Superior temporal gyrus (tissue), 1 donor: ENCODE results near the gene GHRL.
"Not testable (repeated sequence)": the region's sequence is repeated elsewhere in the genome, so short reads cannot be mapped to it uniquely, and the experiment has no call there.

Experiments
- DNase-seq: peaks from one replicate; pipeline ENCODE4 v3.0.0-alpha.2; 2016; ENCODE audit errors: extremely low spot score

GHRL gene

GRCh38 chr3:10273702-10274305 lies 18.9 kb downstream of the GHRL start:
- peak; percentile 13 for DNase-seq

DNA sequence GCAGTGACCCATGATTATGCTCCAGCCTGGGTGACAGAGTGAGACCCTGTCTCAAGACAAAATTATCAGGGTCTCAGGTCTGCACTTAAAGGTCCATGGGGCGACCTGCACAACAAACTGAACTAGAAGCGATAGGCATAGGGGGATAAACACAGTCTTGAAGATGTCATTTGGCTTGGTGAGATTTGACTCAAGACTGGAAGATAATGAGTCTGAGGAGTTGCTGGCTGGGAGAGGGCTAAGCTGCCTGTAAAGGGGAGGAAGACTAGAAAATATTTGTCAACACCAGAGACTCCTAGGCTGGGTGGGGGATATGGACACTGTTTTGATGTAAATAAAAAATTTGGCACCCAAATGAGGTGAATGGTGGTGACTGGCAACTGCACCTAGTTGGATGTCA lies 19.8 kb downstream of the GHRL start:
- DNase-seq, result no peak

DNA sequence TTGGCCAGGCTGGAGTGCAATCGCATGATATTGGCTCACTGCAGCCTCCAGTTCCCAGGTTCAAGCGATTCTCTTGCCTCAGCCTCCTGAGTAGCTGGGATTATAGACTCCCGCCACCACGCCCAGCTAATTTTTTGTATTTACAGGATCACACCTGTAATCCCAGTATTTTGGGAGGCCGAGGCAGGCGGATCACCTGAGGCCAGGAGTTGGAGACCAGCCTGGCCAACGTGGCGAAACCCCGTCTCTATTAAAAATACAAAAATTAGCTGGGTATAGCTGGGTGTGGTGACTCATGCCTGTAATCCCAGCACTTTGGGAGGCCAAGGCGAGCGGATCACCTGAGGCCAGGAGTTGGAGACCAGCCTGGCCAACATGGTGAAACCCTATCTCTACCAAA lies 20.3 kb downstream of the GHRL start:
- not testable (repeated sequence) for DNase-seq

- DNase-seq, result no peak
Measured at GRCh38 chr3:10269443-10269842, 23.3 kb downstream of the GHRL start.

GRCh38 chr3:10268930-10269329 lies 23.8 kb downstream of the GHRL start:
- DNase-seq, result no peak

DNA sequence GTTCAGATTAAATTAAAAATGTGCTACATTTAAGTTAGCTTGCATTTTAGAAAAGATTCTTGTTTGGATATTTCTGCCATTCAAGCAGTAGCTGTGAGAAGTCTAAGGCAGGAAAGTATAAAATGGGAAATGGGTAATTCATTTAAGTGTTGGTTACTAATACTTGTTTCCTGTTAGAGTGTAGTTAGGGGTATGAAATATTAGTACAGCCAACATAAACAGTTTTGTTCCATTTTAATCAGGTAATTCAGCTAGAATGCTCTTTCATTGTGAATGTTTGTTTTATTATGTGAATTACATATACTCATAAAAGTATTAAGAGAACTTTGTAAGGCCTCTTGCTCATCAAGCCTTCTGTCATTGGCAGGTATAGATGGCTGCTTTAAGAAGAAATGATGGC lies 24.6 kb downstream of the GHRL start:
- no peak for DNase-seq

DNA sequence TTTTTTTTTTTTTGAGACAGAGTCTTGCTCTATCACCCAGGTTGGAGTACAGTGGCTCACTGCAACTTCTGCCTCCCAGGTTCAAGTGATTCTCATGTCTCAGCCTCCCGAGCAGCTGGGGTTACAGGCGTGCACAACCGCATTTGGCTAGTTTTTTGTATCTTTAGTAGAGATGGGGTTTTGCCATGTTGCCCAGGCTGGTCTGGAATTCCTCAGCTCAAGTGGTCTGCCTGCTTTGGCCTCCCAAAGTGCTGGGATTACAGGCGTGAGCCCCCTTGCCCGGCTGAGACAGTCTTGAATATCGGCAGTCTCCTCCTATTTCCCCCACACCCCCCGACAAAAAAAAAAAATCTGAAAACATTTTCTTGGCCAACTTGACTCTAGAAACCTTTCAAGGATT lies 25.8 kb downstream of the GHRL start:
- DNase-seq, result not testable (repeated sequence)

DNA sequence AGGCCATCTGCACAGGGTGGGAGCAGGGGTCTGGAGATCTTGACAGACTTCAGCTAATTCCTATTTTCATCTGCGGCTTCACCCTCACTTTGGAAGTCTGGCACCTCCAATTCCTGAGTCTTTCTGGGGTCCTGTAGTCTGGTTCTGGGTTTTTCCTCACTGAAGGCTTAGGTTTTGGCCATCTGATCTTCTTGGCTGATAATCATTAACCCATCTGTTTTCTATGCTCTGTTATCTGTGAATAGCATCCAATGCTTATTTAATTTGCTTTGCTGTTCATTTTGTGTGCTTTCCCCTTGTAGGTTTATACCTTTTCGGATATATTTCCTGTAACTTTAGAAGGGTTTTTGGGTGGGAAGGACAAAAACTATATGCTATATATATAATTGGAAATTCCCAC lies 26.9 kb downstream of the GHRL start:
- DNase-seq, result no peak

- DNase-seq, result no peak
Measured at GRCh38 chr3:10263646-10264363, 28.9 kb downstream of the GHRL start.

DNA sequence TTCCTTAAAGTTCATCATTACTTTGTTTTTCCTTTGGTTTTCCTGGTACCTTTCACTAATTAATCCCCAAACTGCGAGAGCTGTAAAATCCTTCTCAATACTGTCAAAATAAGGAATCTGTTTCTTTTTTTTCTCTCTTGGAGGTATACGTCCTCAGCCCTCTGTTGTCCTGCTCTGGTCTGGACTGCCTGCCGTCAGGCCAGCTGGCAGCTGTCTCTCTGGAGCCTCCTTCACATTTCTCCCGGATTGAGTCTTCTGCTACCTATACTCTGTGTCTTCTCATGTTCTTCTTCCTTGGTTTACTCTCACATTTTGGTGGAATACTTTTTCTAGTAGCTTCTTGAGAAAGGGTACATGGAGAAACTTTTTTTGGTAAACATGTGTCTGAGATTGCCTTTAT lies 30.7 kb downstream of the GHRL start:
- no peak for DNase-seq

GRCh38 chr3:10260211-10260701 lies 32.5 kb downstream of the GHRL start:
- DNase-seq, result no peak

DNA sequence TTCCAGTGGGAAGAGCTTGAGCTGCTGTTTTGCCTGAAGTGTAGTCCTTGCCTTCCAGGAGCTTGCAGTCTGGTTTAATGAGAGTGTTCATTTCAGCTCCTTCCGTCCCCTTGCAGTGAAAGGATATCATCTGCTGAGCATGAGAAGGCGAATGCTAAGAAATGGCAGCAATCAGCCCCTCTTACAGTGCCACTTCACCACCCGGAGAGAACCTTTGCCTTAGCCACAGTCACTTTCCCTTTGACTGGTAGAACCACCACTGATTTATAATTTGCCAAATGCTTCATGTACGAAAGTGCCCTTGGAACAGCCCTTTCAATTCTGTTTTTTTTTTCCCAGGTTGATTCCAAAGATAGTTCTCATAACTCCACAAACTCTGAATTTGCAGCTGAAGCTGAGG lies 32.9 kb downstream of the GHRL start:
- DNase-seq, result no peak

- DNase-seq, result no peak
Measured at GRCh38 chr3:10259036-10259435, 33.7 kb downstream of the GHRL start.

DNA sequence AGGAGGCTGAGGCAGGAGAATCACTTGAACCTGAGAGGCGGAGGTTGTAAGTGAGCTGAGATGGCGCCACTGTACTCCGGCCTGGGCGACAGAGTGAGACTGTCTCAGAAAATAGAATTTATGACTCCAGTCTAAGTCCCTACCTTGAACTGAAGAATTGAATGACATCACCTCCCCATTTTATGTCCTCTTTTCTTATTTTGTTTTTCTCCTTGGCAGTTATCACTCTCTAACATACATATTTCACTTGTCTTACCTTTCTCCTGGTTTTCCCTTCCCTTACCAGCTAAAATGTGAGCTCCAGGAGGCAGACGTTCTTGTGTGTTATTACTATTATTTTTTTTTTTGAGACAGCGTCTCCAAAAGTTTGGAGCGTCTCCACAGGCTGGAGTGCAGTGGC lies 36.9 kb downstream of the GHRL start:
- DNase-seq, result no peak

GRCh38 chr3:10253731-10254130 lies 39.0 kb downstream of the GHRL start:
- no peak for DNase-seq

DNA sequence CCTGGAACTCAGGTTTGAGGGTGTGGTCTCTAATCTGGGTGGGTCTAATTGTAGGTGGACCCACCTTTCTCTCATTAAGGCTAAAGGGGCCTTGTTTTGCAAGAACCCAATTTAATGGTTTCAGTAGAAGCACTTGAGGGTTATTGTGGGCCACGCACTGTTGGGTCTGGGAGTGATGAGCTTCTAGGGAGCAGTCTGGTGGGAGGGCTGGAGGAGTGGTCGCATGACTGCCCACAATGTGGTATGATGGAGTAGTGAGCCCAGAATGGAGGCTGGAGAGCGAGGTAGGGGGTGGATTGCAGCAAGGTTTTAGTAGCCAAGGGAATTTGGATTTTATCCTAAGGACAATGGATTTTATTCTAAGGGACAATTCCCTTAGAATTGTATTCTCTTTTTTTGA lies 41.7 kb downstream of the GHRL start:
- DNase-seq, result no peak

- DNase-seq, result no peak
Measured at GRCh38 chr3:10249833-10250232, 42.9 kb downstream of the GHRL start.

GRCh38 chr3:10248984-10249748 lies 43.6 kb downstream of the GHRL start:
- peak; percentile 12 for DNase-seq

DNA sequence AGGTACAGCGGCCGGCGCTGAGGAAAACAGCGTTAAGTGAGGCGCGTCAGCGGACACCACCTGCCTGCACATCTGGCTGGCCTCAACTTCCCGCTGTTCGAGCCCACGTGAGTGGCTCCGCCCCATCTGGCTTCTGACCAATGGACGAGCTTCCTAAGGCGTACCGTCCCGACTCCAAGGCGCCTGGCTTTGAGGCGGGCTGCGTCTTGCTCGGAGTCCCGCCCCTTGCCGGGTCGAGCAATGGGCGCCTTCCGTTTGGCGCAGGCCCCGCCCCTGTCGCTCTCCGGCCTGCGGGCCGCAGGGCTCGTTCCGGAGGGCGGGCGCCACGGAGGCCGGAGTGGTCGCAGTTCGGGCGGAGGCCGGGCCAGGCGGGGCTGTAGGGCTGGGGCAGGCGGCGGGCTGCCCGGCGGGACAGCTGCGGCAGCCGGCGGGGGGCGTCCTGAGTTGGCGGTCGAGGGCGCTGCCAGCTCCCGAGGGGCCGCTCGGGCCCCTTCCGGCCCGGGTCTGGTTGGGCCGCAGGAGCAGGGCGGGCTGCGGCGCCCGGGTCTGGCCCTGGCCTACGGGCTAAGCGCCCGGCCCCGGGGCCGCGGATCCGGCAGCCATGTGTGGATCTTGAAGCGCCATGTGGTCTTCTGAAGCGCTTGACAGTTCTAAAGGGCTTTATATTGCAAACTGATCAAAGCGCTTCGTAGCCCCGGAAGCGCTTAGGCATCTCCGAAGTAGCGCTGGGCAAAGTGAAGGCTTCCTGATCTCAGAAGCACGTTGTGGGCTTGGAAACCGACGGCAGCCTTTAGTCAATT lies 44.4 kb downstream of the GHRL start, which contains the start of gene TATDN2:
TSS of gene TATDN2 (plus strand) at position 276 of the 800 bp plus-strand sequence. CDS start 742 bp downstream, outside the sequence.
- peak; percentile 90 for DNase-seq

DNA sequence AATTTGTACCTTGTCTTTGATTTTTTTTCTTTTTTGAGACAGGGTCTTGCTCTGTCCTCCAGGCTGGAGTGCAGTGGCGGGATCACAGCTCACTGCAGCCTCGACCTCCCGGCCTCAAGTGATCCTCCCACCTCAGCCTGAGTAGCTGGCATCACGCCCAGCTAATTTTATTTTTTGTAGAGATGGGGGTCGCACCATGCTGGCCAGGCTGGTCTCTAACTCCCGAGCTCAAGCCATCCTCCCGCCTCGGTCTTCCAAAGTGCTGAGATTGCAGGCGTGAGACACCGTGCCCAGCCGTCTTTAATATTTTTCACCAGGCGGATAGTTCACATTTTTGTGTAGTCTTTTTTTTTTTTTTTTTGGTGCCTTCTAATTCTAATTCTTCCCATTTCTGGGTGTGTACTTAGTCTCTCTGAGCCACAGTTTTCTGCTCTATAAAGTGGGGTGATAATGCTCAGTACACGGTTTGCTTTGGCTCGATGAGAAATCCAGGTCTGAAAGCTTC lies 45.0 kb downstream of the GHRL start:
- DNase-seq, result no peak

DNA sequence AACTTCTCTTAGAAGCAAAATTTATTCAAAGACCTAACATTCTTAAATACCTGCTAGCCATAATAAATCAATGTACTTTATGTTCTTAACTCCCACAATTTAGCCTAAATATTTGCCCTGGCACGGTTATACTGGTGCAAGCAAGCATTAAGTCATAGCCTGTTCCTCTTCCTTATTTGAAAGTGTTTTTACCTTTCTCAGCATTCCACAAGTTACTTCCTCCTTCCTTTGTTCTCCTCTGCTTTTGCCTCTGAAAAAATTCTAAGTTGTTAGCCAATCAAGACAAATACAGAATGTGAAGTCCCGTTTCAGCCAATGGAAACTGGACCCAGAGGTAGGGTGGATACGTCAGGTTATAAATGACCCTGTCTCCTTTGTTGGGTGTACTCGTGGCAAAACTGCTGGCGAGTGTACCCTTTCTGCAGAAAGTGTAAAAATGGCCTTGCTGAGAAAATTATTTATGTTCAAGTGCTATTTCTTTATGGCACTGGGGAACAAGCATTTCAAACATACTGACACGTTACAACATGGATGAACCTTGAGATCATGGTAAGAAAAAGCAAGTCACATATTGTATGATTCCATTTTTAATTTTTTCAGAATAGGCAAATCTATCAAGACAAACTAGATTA lies 47.5 kb downstream of the GHRL start:
- no peak for DNase-seq
